Measurements from ENCODE around the gene CCDC34. TPM values are rescaled to one million over a fixed set of nuclear protein-coding genes. Genes with fewer than 3 reads are reported as not detected.

CCDC34 gene
- total RNA-seq, 1 donor from 2014 or later = 1.6 TPM

- H3K27me3 ChIP-seq = no peaks in the 10 kb centered on the region
- peaks cover 0 to 2% of the 10 kb centered on the region in 2 donors for H3K4me1 ChIP-seq
- H3K4me3 ChIP-seq = no peak overlapping the region
- intact Hi-C loops (cut with DNase I) = no loop called here
- no peak for DNase-seq (ENCODE audit: low spot score in 2 of 2)
- H3K36me3 ChIP-seq = no peaks in the 10 kb centered on the region
- no peak overlapping the region for H3K27ac ChIP-seq
- H3K9me3 ChIP-seq = no peaks in the 10 kb centered on the region
- TF ChIP-seq CTCF (IDR thresholded peaks at IDR 0.05) = no peak
These were observed 54.0 kb downstream of the CCDC34 start for GRCh38 chr11:27309046-27309445.

- Histone ChIP-seq H3K36me3 (no peaks in the 10 kb centered on the region), H3K4me1 (peaks cover 0 to 2% of the 10 kb centered on the region in 2 donors), H3K9me3 (no peaks in the 10 kb centered on the region), H3K4me3 (no peak overlapping the region), H3K27ac (no peak overlapping the region), H3K27me3 (no peaks in the 10 kb centered on the region)
- intact Hi-C loops (cut with DNase I) = no loop called here
- no peak for TF ChIP-seq CTCF (IDR thresholded peaks at IDR 0.05)
- no peak for DNase-seq (ENCODE audit: low spot score in 2 of 2)
These were observed 55.8 kb downstream of the CCDC34 start for GRCh38 chr11:27307232-27307631.

GRCh38 chr11:27305751-27306150 is 57.3 kb downstream of the CCDC34 start:
- Histone ChIP-seq H3K36me3 (no peaks in the 10 kb centered on the region), H3K9me3 (no peaks in the 10 kb centered on the region), H3K27me3 (no peaks in the 10 kb centered on the region), H3K4me1 (peaks cover 0 to 2% of the 10 kb centered on the region in 2 donors), H3K4me3 (no peak overlapping the region), H3K27ac (no peak overlapping the region)
- intact Hi-C loops (cut with DNase I) = no loop called here
- no peak for TF ChIP-seq CTCF (IDR thresholded peaks at IDR 0.05)
- DNase-seq (ENCODE audit: low spot score in 2 of 2) = peak in 1 of 2 donors; percentile 64

GRCh38 chr11:27304514-27304913 is 58.5 kb downstream of the CCDC34 start:
- Histone ChIP-seq H3K27me3 (no peaks in the 10 kb centered on the region), H3K27ac (no peak overlapping the region), H3K9me3 (no peaks in the 10 kb centered on the region), H3K4me1 (peaks cover 0 to 2% of the 10 kb centered on the region in 2 donors), H3K4me3 (no peak overlapping the region), H3K36me3 (no peaks in the 10 kb centered on the region)
- TF ChIP-seq CTCF (IDR thresholded peaks at IDR 0.05) = no peak
- DNase-seq (ENCODE audit: low spot score in 2 of 2) = no peak
- intact Hi-C loops (cut with DNase I) = no loop called here

GRCh38 chr11:27303903-27304302 is 59.1 kb downstream of the CCDC34 start:
- DNase-seq (ENCODE audit: low spot score in 2 of 2) = no peak
- Histone ChIP-seq H3K27me3 (no peaks in the 10 kb centered on the region), H3K9me3 (no peaks in the 10 kb centered on the region), H3K4me1 (peaks cover 0 to under 1% of the 10 kb centered on the region in 2 donors), H3K27ac (no peak overlapping the region), H3K36me3 (no peaks in the 10 kb centered on the region), H3K4me3 (no peak overlapping the region)
- no peak for TF ChIP-seq CTCF (IDR thresholded peaks at IDR 0.05)
- intact Hi-C loops (cut with DNase I) = no loop called here

- no peaks in the 10 kb centered on the region for H3K27me3 ChIP-seq
- no peak for DNase-seq (ENCODE audit: low spot score in 2 of 2)
- H3K4me3 ChIP-seq = no peak overlapping the region
- no peak for TF ChIP-seq CTCF (IDR thresholded peaks at IDR 0.05)
- H3K4me1 ChIP-seq = no peaks in the 10 kb centered on the region
- no peaks in the 10 kb centered on the region for H3K9me3 ChIP-seq
- intact Hi-C loops (cut with DNase I) = no loop called here
- H3K27ac ChIP-seq = no peak overlapping the region
- H3K36me3 ChIP-seq = no peaks in the 10 kb centered on the region
These were observed 62.0 kb downstream of the CCDC34 start for GRCh38 chr11:27300974-27301373.

Measured in ascending aorta (tissue), 2 donors.